HAP-1 (cell line): ENCODE results near the gene ZNF652.

Source experiments
- DNase-seq, 2 experiments: peaks; one replicate each; pipeline ENCODE4 v3.0.0-alpha.2; 2016 to 2020; ENCODE audit warnings: low spot score in 2 of 2
- H3K27me3 ChIP-seq: fragments of 250-450 bp; sonication (Bioruptor Pico); 2 replicates; pipeline ENCODE4 v1.5.1; 2020; ENCODE audit warnings: low read depth, mild to moderate bottlenecking, moderate library complexity
- H3K36me3 ChIP-seq: fragments of 250-450 bp; sonication (Bioruptor Pico); replicated peaks from 2 replicates; pipeline ENCODE4 v1.5.1; 2020; ENCODE audit warnings: mild to moderate bottlenecking
- H3K4me1 ChIP-seq: fragments of 250-450 bp; sonication (Bioruptor Pico); 2 replicates; pipeline ENCODE4 v1.5.1; 2020; ENCODE audit warnings: mild to moderate bottlenecking
- H3K4me3 ChIP-seq: fragments of 250-450 bp; sonication (Bioruptor Pico); 2 replicates; pipeline ENCODE4 v1.5.1; 2020; ENCODE audit warnings: mild to moderate bottlenecking, moderate library complexity
- H3K9me3 ChIP-seq: fragments of 250-450 bp; sonication (Bioruptor Pico); 2 replicates; pipeline ENCODE4 v1.5.1; 2020; ENCODE audit warnings: mild to moderate bottlenecking, moderate library complexity
- in situ Hi-C: fragments of 300-500 bp; cut with MboI; formaldehyde crosslinking; loops from 3 replicates; pipeline ENCODE4 v1.14.3; 2020; ENCODE audit warnings: low sequenced_read_pairs, inconsistent platforms, mixed read lengths

ZNF652 gene

GRCh38 chr17:49338883-49339282, 23.2 kb downstream of the ZNF652 start:
- in situ Hi-C loops: no loop called here

GRCh38 chr17:49337884-49338283, 24.2 kb downstream of the ZNF652 start:
- Histone ChIP-seq H3K4me1 (peaks cover 14% of the 10 kb centered on the region), H3K4me3 (no peak overlapping the region), H3K27me3 (no peaks in the 10 kb centered on the region), H3K9me3 (no peaks in the 10 kb centered on the region), H3K36me3 (no peaks in the 10 kb centered on the region; the same call in 1 of the 2 replicates)
- in situ Hi-C loops: no loop called here
- DNase-seq: no peak

More at GRCh38 chr17:49338883-49339282, 23.2 kb downstream of the ZNF652 start:
- H3K9me3 ChIP-seq: no peaks in the 10 kb centered on the region
- H3K4me1 ChIP-seq: peaks cover 14% of the 10 kb centered on the region
- DNase-seq: peak; percentile 23 to 39
- no peaks in the 10 kb centered on the region for H3K27me3 ChIP-seq
- H3K4me3 ChIP-seq: no peak overlapping the region
- no peaks in the 10 kb centered on the region; the same call in 1 of the 2 replicates for H3K36me3 ChIP-seq

GRCh38 chr17:49334744-49335512, 27.1 kb downstream of the ZNF652 start:
- no peak for DNase-seq
- no peaks in the 10 kb centered on the region for H3K9me3 ChIP-seq
- in situ Hi-C loops: no loop called here
- H3K27me3 ChIP-seq: no peaks in the 10 kb centered on the region
- no peak overlapping the region for H3K4me3 ChIP-seq
- H3K4me1 ChIP-seq: peaks cover 17% of the 10 kb centered on the region
- no peaks in the 10 kb centered on the region; the same call in 1 of the 2 replicates for H3K36me3 ChIP-seq

GRCh38 chr17:49333804-49334203, 28.2 kb downstream of the ZNF652 start:
- Histone ChIP-seq H3K27me3 (no peaks in the 10 kb centered on the region), H3K36me3 (no peaks in the 10 kb centered on the region; the same call in 1 of the 2 replicates), H3K4me1 (peaks cover 25% of the 10 kb centered on the region), H3K4me3 (no peak overlapping the region), H3K9me3 (no peaks in the 10 kb centered on the region)
- no peak for DNase-seq
- in situ Hi-C loops: no loop called here

GRCh38 chr17:49327835-49328784, 33.9 kb downstream of the ZNF652 start:
- in situ Hi-C loops: no loop called here
- no peaks in the 10 kb centered on the region for H3K27me3 ChIP-seq
- peaks cover 15% of the 10 kb centered on the region for H3K4me1 ChIP-seq
- no peak overlapping the region for H3K4me3 ChIP-seq
- DNase-seq: no peak
- H3K9me3 ChIP-seq: no peaks in the 10 kb centered on the region
- no peaks in the 10 kb centered on the region for H3K36me3 ChIP-seq

GRCh38 chr17:49325980-49326379, 36.1 kb downstream of the ZNF652 start:
- Histone ChIP-seq H3K27me3 (no peaks in the 10 kb centered on the region), H3K9me3 (no peaks in the 10 kb centered on the region), H3K36me3 (no peaks in the 10 kb centered on the region), H3K4me1 (peaks cover 15% of the 10 kb centered on the region), H3K4me3 (no peak overlapping the region)
- in situ Hi-C loops: no loop called here
- no peak for DNase-seq

- in situ Hi-C loops: loop anchor here (5.0 kb wide), 1 partner anchor 79 kb away; no protein-coding TSS in a partner anchor
- H3K36me3 ChIP-seq: no peaks in the 10 kb centered on the region
- no peaks in the 10 kb centered on the region for H3K27me3 ChIP-seq
- H3K4me1 ChIP-seq: peaks cover 12% of the 10 kb centered on the region
- no peak overlapping the region for H3K4me3 ChIP-seq
- peak; percentile 50 to 74 for DNase-seq
- H3K9me3 ChIP-seq: no peaks in the 10 kb centered on the region
Observed at GRCh38 chr17:49318435-49318965, 43.5 kb downstream of the ZNF652 start.

GRCh38 chr17:49316889-49317675, 45.0 kb downstream of the ZNF652 start:
- Histone ChIP-seq H3K9me3 (no peaks in the 10 kb centered on the region), H3K4me3 (no peak overlapping the region), H3K4me1 (peaks cover 12% of the 10 kb centered on the region), H3K36me3 (no peaks in the 10 kb centered on the region), H3K27me3 (no peaks in the 10 kb centered on the region)
- DNase-seq: no peak
- in situ Hi-C loops: loop anchor here (5.0 kb wide), 1 partner anchor 80 kb away; no protein-coding TSS in a partner anchor

- DNase-seq: no peak
Observed at GRCh38 chr17:49316258-49316570, 45.8 kb downstream of the ZNF652 start.

GRCh38 chr17:49315551-49316257, 46.3 kb downstream of the ZNF652 start:
- Histone ChIP-seq H3K36me3 (no peaks in the 10 kb centered on the region; the same call in 1 of the 2 replicates), H3K9me3 (no peaks in the 10 kb centered on the region), H3K4me3 (no peak overlapping the region), H3K4me1 (peaks cover 12% of the 10 kb centered on the region), H3K27me3 (no peaks in the 10 kb centered on the region)
- DNase-seq: peak; percentile 69 to 79
- in situ Hi-C loops: loop anchor here (5.0 kb wide), 1 partner anchor 82 kb away; no protein-coding TSS in a partner anchor

More at GRCh38 chr17:49316258-49316570, 45.8 kb downstream of the ZNF652 start:
- Histone ChIP-seq H3K4me1 (peaks cover 12% of the 10 kb centered on the region), H3K27me3 (no peaks in the 10 kb centered on the region), H3K9me3 (no peaks in the 10 kb centered on the region), H3K36me3 (no peaks in the 10 kb centered on the region; the same call in 1 of the 2 replicates), H3K4me3 (no peak overlapping the region)
- in situ Hi-C loops: loop anchor here (5.0 kb wide), 1 partner anchor 81 kb away; no protein-coding TSS in a partner anchor

- in situ Hi-C loops: no loop called here
- no peak for DNase-seq
- Histone ChIP-seq H3K4me3 (no peak overlapping the region), H3K36me3 (no peaks in the 10 kb centered on the region; the same call in 1 of the 2 replicates), H3K4me1 (peaks cover 4% of the 10 kb centered on the region; the same call in 1 of the 2 replicates), H3K27me3 (no peaks in the 10 kb centered on the region), H3K9me3 (no peaks in the 10 kb centered on the region)
Observed at GRCh38 chr17:49312722-49313121, 49.3 kb downstream of the ZNF652 start.

- no peak for DNase-seq
- in situ Hi-C loops: no loop called here
- Histone ChIP-seq H3K4me3 (no peak overlapping the region), H3K4me1 (no peaks in the 10 kb centered on the region), H3K9me3 (no peaks in the 10 kb centered on the region), H3K27me3 (no peaks in the 10 kb centered on the region), H3K36me3 (peaks cover 9% of the 10 kb centered on the region; the same call in 1 of the 2 replicates)
Observed at GRCh38 chr17:49299996-49300395, 62.1 kb downstream of the ZNF652 start.
